Lower lobe of right lung (tissue), 2 donors: ENCODE data around the gene GRM2. TPM values are rescaled to one million over a fixed set of nuclear protein-coding genes. Genes with fewer than 3 reads are reported as not detected.
A peak's percentile ranks its signal among the peaks of the same experiment; 100 is the strongest.

Experiments
- ATAC-seq, 2 donors: fragments of 200-7000 bp; cut with Tn5 transposase; one replicate each; pipeline ENCODE4 v1.9.1; 2020 to 2022; ENCODE audit warnings: mild to moderate bottlenecking in 2 of 2, moderate library complexity in 2 of 2
- DNase-seq: peaks from one replicate; pipeline ENCODE4 v3.0.0-alpha.2; 2020
- H3K27ac ChIP-seq: fragments of 200-600 bp; one replicate; pipeline ENCODE4 v1.8.0; 2022
- H3K27me3 ChIP-seq: fragments of 200-600 bp; one replicate; pipeline ENCODE4 v1.8.0; 2022; ENCODE audit warnings: low read depth
- H3K36me3 ChIP-seq: fragments of 200-600 bp; one replicate; pipeline ENCODE4 v1.8.0; 2022; ENCODE audit warnings: mild to moderate bottlenecking
- H3K4me1 ChIP-seq: fragments of 200-600 bp; one replicate; pipeline ENCODE4 v1.8.0; 2022
- H3K4me3 ChIP-seq: fragments of 200-600 bp; one replicate; pipeline ENCODE4 v1.8.0; 2022; ENCODE audit warnings: mild to moderate bottlenecking
- H3K9me3 ChIP-seq: fragments of 200-600 bp; one replicate; pipeline ENCODE4 v1.8.0; 2022
- intact Hi-C: fragments of 100-400 bp; cut with DNase I; formaldehyde crosslinking; loops from one replicate; pipeline ENCODE4 v1.11.0; 2022
- total RNA-seq: library from RNA; stranded (reverse); fragmentation: NEBNext Ultra II Directional; extraction: Animal tissue kit (Norgen Biotek cat#: 25700); gene quantifications from one replicate; pipeline ENCODE4 v1.2.1, GENCODE V29; 2021
- TF ChIP-seq, protein P1 (sequence below): fragments of 200-600 bp; IDR thresholded peaks from one replicate; pipeline ENCODE4 v1.8.0; 2022; ENCODE audit warnings: antibody characterized with exemption, mild to moderate bottlenecking
- donor health status: DM: no; HTN: yes; CAD: no; lungs with severe emphysema.

Gene GRM2
- total RNA-seq, 1 donor from 2014 or later, result 0.15 TPM

GRCh38 chr3:51681453-51681852 is 25.4 kb upstream of the GRM2 start:
- peak; percentile 71 to 75 for ATAC-seq
- intact Hi-C loops, result no loop called here
- Histone ChIP-seq H3K4me3 (no peak overlapping the region), H3K27me3 (no peaks in the 10 kb centered on the region), H3K9me3 (no peaks in the 10 kb centered on the region), H3K4me1 (peaks cover 51% of the 10 kb centered on the region), H3K36me3 (peaks cover 37% of the 10 kb centered on the region), H3K27ac (peak overlapping the region; percentile 53)
- TF ChIP-seq, protein P1, sequence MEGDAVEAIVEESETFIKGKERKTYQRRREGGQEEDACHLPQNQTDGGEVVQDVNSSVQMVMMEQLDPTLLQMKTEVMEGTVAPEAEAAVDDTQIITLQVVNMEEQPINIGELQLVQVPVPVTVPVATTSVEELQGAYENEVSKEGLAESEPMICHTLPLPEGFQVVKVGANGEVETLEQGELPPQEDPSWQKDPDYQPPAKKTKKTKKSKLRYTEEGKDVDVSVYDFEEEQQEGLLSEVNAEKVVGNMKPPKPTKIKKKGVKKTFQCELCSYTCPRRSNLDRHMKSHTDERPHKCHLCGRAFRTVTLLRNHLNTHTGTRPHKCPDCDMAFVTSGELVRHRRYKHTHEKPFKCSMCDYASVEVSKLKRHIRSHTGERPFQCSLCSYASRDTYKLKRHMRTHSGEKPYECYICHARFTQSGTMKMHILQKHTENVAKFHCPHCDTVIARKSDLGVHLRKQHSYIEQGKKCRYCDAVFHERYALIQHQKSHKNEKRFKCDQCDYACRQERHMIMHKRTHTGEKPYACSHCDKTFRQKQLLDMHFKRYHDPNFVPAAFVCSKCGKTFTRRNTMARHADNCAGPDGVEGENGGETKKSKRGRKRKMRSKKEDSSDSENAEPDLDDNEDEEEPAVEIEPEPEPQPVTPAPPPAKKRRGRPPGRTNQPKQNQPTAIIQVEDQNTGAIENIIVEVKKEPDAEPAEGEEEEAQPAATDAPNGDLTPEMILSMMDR, result no peak
- peak; percentile 64 for DNase-seq

DNA sequence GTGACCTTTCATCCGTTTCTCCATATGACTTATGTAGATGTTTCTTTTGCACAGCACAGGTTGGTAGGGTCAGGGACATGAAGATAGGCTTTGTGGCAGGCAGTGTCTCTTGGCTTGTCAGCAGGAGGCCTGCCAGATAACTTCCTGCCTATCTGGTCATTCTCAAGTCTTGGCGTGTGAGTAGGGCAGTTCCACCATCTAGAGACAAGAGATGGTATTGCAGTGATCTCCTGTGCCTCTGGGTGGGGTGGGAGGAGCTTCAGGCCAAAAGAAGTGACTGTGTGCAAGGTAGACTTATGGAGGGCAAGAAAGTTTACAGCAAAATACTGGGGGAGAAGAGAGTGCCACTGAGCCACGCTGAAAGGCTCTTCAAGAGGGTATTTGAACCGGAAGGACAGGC is 24.8 kb upstream of the GRM2 start:
- TF ChIP-seq, protein P1, result peak; percentile 80
- ATAC-seq, result peak; percentile 86 to 87
- intact Hi-C loops, result no loop called here
- Histone ChIP-seq H3K27me3 (no peaks in the 10 kb centered on the region), H3K36me3 (peaks cover 35% of the 10 kb centered on the region), H3K4me1 (peaks cover 57% of the 10 kb centered on the region), H3K9me3 (no peaks in the 10 kb centered on the region), H3K27ac (peak overlapping the region; percentile 53), H3K4me3 (no peak overlapping the region)
- DNase-seq, result no peak

DNA sequence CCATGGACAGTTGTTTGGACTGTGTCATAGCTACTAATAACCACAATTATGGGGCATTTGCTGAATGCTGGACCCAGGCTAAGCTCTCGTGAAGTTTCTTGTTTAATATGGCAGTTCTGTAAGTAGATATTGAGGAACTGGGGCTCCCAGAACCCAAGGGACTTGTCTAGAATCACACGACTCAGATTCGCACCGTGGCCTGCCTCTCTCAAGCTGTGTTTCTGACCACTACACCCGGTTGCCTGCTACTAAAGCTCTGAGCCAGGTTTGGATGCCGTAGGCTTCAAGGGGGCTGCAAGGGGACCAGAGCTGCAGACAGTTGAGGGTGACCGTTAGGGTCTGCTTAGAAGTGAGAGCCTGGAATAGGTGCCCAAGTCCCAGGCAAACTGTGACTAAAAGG is 24.3 kb upstream of the GRM2 start:
- TF ChIP-seq, protein P1, result no peak

DNA sequence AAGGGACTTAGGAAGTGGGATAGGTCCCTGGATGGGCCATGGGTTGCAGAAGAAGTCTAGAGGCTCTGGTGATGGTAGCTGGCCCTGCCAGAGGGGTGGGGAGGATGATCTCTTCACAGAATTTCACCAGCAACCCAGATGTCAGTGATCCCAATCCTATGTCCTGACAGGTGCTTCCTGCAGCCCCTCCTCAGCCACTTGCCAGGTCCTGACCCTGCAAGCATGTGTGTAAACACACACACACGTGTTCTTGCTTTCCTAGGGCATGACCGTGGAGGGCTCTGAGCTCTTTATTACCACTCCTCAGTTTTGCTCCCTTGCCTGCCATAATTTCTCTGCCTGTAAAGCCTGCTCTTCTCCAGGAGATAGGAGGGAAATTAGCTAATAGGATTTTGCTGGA is 23.3 kb upstream of the GRM2 start:
- peaks cover 43% of the 10 kb centered on the region for H3K36me3 ChIP-seq
- H3K27me3 ChIP-seq, result no peaks in the 10 kb centered on the region
- intact Hi-C loops, result no loop called here
- ATAC-seq (no peak), DNase-seq (no peak)
- H3K9me3 ChIP-seq, result no peaks in the 10 kb centered on the region
- H3K4me1 ChIP-seq, result peaks cover 64% of the 10 kb centered on the region
- no peak overlapping the region for H3K4me3 ChIP-seq
- TF ChIP-seq, protein P1, result no peak
- no peak overlapping the region for H3K27ac ChIP-seq

More for the DNA sequence above, 24.3 kb upstream of the GRM2 start:
- no peak overlapping the region for H3K27ac ChIP-seq
- H3K9me3 ChIP-seq, result no peaks in the 10 kb centered on the region
- H3K4me1 ChIP-seq, result peaks cover 61% of the 10 kb centered on the region
- DNase-seq (no peak), ATAC-seq (no peak)
- H3K27me3 ChIP-seq, result no peaks in the 10 kb centered on the region
- H3K36me3 ChIP-seq, result peaks cover 40% of the 10 kb centered on the region
- intact Hi-C loops, result no loop called here
- H3K4me3 ChIP-seq, result no peak overlapping the region

- peaks cover 62% of the 10 kb centered on the region for H3K4me1 ChIP-seq
- no peak for DNase-seq
- no peaks in the 10 kb centered on the region for H3K9me3 ChIP-seq
- no peak overlapping the region for H3K4me3 ChIP-seq
- TF ChIP-seq, protein P1, result peak; percentile 20
- H3K27me3 ChIP-seq, result no peaks in the 10 kb centered on the region
- no peak for ATAC-seq
- intact Hi-C loops, result no loop called here
- peaks cover 48% of the 10 kb centered on the region for H3K36me3 ChIP-seq
- H3K27ac ChIP-seq, result peak overlapping the region; percentile 76
These were observed 21.7 kb upstream of the GRM2 start for GRCh38 chr3:51684971-51685751.
